Measurements from ENCODE around the gene NKX6-2.

- TF ChIP-seq FOXM1 (IDR thresholded peaks at IDR 0.05; ENCODE audit: borderline replicate concordance, low read depth) (no peak), YY1 (IDR thresholded peaks at IDR 0.05; ENCODE audit: low read depth) (no peak), CREB1 (IDR thresholded peaks at IDR 0.05; ENCODE audit: low read depth) (no peak), EP300 (IDR thresholded peaks at IDR 0.05; ENCODE audit: borderline replicate concordance) (no peak), RAD21 (IDR thresholded peaks at IDR 0.05; ENCODE audit: low read depth) (no peak), REST (IDR thresholded peaks at IDR 0.05; ENCODE audit: low read depth) (no peak), TEAD4 (IDR thresholded peaks at IDR 0.05) (no peak), CEBPB (IDR thresholded peaks at IDR 0.05) (no peak)
Observed at GRCh38 chr10:132804785-132805426, 19.0 kb upstream of the NKX6-2 start.

Measured in Ishikawa (cell line).